Prostate gland (tissue), 2 donors: Measurements from ENCODE around the gene PLEKHM3.

Source experiments
- CTCF ChIP-seq, 4 experiments: fragments of 200-600 bp in 2 of 4; fragments of 450-650 bp in 2 of 4; sonication (generic) in 2 of 4; IDR thresholded peaks; 1 replicate in 3 of 4; 2 replicates in 1 of 4; pipeline ENCODE4 v1.5.1; 2016 to 2019; ENCODE audit warnings: antibody characterized with exemption in 4 of 4, mild to moderate bottlenecking in 2 of 4, moderate library complexity in 2 of 4
- POLR2A ChIP-seq: fragments of 450-650 bp; IDR thresholded peaks from one replicate; pipeline ENCODE4 v1.6.1; 2016; ENCODE audit warnings: antibody characterized with exemption, mild to moderate bottlenecking
- POLR2AphosphoS5 ChIP-seq: sonication (generic); formaldehyde crosslinking; IDR thresholded peaks from one replicate; pipeline ENCODE4 v1.6.1; 2017; ENCODE audit warnings: antibody characterized with exemption

- TF ChIP-seq CTCF (IDR thresholded peaks at IDR 0.05) (no peak), POLR2A (no peak), POLR2AphosphoS5 (no peak)
Observed at GRCh38 chr2:207901401-207901800, 123.9 kb downstream of the PLEKHM3 start.
